OCI-LY7 (cell line): ENCODE measurements around the gene CRTC1.

Experiments used
- EZH2phosphoT487 ChIP-seq: fragments of 200-600 bp; sonication (generic); IDR thresholded peaks from 2 replicates; pipeline ENCODE4 v1.6.1; 2018; ENCODE audit warnings: low read depth, borderline replicate concordance, mild to moderate bottlenecking, mixed run types, antibody characterized with exemption, low read length, moderate library complexity, mixed read lengths
- TF ChIP-seq, protein P1 (sequence below): fragments of 200-600 bp; sonication (generic); conservative IDR thresholded peaks from 2 replicates; pipeline ENCODE4 v1.5.1; 2014; ENCODE audit warnings: mild to moderate bottlenecking, antibody characterized with exemption, low read length, moderate library complexity, mixed read lengths

DNA sequence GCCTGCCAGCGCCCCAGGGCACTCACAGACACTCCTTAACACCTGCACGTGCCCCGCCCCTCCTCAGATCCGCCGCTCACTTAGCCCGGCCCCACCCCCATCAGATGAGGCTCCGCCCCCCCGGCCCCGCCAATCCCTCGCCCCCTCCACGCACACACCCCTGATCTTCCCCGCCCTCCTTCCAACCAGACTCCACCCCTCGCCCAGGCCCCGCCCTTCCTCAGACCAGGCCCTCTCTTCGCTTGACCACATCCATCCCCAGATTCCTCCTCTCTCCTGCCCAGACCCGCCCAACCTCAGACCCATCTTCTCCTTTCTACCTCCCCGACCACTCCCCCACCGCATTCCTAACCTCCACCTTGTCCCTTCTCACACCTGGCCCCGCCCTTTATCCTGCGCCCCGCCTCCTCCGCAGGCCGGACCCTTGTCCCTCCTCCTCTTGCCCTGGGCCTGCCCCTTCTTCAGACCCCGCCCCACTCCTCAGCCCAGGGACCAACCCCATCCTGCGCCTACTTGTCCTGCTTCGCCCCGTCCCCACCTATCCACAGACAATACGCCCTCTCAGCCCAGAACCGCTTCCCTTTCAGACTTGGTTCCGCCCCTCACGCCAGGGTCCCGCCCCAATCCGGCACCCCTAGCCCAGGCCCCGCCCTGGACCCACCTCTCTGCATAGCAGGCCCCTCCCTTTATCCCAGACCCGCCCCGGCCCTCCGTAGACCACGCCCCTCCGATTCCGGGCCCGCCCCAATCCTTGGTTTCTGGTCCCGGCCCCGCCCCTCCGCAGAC, 47.1 kb upstream of the CRTC1 start:
- no peak for TF ChIP-seq EZH2phosphoT487
- TF ChIP-seq, protein P1, sequence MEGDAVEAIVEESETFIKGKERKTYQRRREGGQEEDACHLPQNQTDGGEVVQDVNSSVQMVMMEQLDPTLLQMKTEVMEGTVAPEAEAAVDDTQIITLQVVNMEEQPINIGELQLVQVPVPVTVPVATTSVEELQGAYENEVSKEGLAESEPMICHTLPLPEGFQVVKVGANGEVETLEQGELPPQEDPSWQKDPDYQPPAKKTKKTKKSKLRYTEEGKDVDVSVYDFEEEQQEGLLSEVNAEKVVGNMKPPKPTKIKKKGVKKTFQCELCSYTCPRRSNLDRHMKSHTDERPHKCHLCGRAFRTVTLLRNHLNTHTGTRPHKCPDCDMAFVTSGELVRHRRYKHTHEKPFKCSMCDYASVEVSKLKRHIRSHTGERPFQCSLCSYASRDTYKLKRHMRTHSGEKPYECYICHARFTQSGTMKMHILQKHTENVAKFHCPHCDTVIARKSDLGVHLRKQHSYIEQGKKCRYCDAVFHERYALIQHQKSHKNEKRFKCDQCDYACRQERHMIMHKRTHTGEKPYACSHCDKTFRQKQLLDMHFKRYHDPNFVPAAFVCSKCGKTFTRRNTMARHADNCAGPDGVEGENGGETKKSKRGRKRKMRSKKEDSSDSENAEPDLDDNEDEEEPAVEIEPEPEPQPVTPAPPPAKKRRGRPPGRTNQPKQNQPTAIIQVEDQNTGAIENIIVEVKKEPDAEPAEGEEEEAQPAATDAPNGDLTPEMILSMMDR = no peak
